ENCODE results near the gene ZCCHC2. TPM values are rescaled to one million over a fixed set of nuclear protein-coding genes. Genes with fewer than 3 reads are reported as not detected.

ZCCHC2 gene
- total RNA-seq, 1 donor from 2014 or later: 21.0 TPM

DNA sequence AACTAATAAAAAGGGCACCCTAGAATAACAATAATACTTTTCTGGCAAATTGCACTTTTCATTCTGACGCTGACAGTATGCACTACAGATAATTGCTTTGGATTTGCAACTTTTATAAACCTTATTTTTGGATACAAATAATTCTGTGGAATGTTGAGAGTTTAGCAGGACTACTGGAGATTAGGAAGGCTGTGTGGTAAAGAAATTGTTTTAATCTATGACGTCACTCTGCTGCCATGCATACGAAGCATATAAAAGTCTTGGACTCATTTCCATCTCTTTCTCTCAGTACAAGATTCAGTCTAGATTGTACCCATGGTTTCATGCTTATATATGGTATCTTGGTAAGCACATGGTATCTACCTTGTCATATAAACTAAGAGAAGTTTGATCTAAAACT lies 28.1 kb upstream of the ZCCHC2 start:
- Mint-ChIP-seq H3K36me3 (ENCODE audit: low read depth, unreplicated experiment) (no peaks in the 10 kb centered on the region), H3K4me1 (ENCODE audit: unreplicated experiment) (peaks cover 3% of the 10 kb centered on the region), H3K27me3 (ENCODE audit: unreplicated experiment) (no peaks in the 10 kb centered on the region), H3K4me3 (ENCODE audit: unreplicated experiment) (no peak overlapping the region), H3K27ac (ENCODE audit: unreplicated experiment) (no peak overlapping the region), H3K9me3 (ENCODE audit: unreplicated experiment) (no peaks in the 10 kb centered on the region)
- DNase-seq (ENCODE audit: low spot score): no peak
- TF ChIP-seq, protein P1, sequence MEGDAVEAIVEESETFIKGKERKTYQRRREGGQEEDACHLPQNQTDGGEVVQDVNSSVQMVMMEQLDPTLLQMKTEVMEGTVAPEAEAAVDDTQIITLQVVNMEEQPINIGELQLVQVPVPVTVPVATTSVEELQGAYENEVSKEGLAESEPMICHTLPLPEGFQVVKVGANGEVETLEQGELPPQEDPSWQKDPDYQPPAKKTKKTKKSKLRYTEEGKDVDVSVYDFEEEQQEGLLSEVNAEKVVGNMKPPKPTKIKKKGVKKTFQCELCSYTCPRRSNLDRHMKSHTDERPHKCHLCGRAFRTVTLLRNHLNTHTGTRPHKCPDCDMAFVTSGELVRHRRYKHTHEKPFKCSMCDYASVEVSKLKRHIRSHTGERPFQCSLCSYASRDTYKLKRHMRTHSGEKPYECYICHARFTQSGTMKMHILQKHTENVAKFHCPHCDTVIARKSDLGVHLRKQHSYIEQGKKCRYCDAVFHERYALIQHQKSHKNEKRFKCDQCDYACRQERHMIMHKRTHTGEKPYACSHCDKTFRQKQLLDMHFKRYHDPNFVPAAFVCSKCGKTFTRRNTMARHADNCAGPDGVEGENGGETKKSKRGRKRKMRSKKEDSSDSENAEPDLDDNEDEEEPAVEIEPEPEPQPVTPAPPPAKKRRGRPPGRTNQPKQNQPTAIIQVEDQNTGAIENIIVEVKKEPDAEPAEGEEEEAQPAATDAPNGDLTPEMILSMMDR (IDR thresholded peaks at IDR 0.05; ENCODE audit: unreplicated experiment): no peak

DNA sequence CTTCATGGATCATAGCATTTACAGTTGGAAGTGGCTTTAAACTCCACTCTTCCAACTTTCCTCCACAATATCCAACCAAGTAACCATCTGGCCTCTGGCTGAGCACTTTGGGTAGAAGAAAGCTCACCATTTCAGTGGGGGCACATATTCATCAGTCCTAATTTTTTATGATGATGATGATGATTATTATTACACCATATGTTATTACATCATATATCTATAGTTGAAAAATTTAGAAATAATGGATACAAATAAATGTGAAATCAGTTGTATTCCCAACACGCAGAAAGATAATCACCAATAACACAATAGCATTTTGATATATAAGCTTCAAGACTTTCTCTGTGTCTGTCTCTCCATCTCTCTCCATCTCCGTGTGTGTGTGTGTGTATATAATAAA lies 26.6 kb upstream of the ZCCHC2 start:
- Mint-ChIP-seq H3K4me3 (ENCODE audit: unreplicated experiment) (no peak overlapping the region), H3K36me3 (ENCODE audit: low read depth, unreplicated experiment) (no peaks in the 10 kb centered on the region), H3K9me3 (ENCODE audit: unreplicated experiment) (no peaks in the 10 kb centered on the region), H3K27ac (ENCODE audit: unreplicated experiment) (no peak overlapping the region), H3K4me1 (ENCODE audit: unreplicated experiment) (peaks cover 7% of the 10 kb centered on the region), H3K27me3 (ENCODE audit: unreplicated experiment) (no peaks in the 10 kb centered on the region)
- TF ChIP-seq, protein P1 (IDR thresholded peaks at IDR 0.05; ENCODE audit: unreplicated experiment): no peak
- DNase-seq (ENCODE audit: low spot score): no peak

DNA sequence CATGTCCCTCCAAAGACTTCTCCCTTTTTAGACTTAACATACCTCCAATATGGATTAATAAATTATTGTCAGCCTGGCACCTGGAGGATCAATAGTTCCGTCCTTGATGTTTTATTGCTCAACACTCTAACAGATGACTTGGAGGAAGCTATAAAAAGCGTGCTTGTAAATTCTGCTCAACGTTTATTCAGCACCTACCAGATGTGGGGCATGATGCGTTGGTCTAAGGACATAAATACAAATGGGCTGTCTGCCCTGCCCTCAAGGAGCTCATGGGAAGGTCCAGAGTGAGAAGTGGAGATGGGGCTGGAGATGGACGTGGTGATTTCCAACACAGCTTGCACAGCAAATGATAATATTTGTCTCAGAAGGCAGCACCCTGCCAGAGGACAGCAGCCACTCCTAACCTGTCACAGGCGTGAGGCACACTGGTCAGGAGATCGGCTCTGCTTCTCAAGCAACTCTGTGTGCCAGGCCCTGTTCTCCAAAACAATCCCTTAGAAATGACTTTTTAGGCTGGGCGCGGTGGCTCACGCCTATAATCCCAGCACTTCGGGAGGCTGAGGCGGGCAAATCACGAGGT lies 25.5 kb upstream of the ZCCHC2 start:
- Mint-ChIP-seq H3K4me1 (ENCODE audit: unreplicated experiment) (peaks cover 7% of the 10 kb centered on the region), H3K27ac (ENCODE audit: unreplicated experiment) (no peak overlapping the region)

DNA sequence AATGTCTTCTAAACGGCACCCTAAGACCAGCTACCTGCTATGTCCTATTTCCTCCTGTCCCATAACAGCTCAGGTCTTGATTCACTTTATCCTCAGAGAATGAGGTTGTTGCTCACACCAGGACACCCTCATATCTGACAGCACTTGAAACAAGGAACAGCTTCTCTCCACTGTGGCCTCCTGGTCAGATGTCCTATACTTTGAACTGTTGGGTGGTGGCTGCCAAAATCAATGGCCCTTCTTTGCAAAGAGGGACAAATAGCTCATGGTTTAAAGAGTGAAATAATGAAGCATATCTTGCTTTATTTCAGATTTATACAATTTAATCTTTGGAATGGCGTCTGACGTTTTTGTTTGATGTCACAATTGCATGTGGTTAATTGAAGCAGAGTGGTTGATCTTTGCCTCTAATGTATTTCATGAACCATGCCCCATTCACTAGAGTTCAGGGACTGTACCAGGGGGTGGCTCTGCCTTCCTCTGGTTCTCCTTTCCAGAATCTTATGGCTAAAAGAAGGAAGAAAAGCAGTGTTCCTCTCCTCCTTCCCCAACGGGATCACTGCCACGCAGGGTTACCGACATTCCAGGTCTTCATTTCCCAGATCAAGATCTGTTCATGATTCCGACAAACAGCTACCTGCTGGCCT lies 24.1 kb upstream of the ZCCHC2 start:
- H3K4me3 Mint-ChIP-seq (ENCODE audit: unreplicated experiment): no peak overlapping the region
- no peaks in the 10 kb centered on the region for H3K36me3 Mint-ChIP-seq (ENCODE audit: low read depth, unreplicated experiment)
- H3K27me3 Mint-ChIP-seq (ENCODE audit: unreplicated experiment): no peaks in the 10 kb centered on the region
- H3K27ac Mint-ChIP-seq (ENCODE audit: unreplicated experiment): no peak overlapping the region
- no peak for DNase-seq (ENCODE audit: low spot score)
- peaks cover 7% of the 10 kb centered on the region for H3K4me1 Mint-ChIP-seq (ENCODE audit: unreplicated experiment)
- no peaks in the 10 kb centered on the region for H3K9me3 Mint-ChIP-seq (ENCODE audit: unreplicated experiment)
- TF ChIP-seq, protein P1 (IDR thresholded peaks at IDR 0.05; ENCODE audit: unreplicated experiment): no peak

More for the DNA sequence above, 25.5 kb upstream of the ZCCHC2 start:
- TF ChIP-seq, protein P1 (IDR thresholded peaks at IDR 0.05; ENCODE audit: unreplicated experiment): no peak
- no peak for DNase-seq (ENCODE audit: low spot score)
- Mint-ChIP-seq H3K27me3 (ENCODE audit: unreplicated experiment) (no peaks in the 10 kb centered on the region), H3K4me3 (ENCODE audit: unreplicated experiment) (no peak overlapping the region), H3K36me3 (ENCODE audit: low read depth, unreplicated experiment) (no peaks in the 10 kb centered on the region), H3K9me3 (ENCODE audit: unreplicated experiment) (no peaks in the 10 kb centered on the region)

DNA sequence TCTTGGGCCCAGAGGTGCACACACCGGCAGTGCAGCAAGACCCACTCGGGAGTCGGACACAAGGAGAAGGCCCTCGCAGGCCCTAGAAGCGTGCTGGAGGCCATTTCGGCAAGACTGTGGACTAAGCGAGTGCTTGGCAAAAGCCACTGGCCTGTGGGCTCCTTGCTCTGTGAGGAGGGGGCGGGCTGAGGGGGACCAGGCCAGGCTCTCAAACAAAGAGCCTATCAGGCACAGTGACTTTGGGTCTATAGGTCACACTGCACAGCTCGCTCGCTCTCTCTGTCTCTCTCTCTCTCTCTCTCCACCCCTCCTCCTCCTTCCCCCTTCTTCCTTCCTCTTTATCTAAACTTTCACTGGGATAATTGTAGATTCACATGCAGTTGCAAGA lies 23.6 kb upstream of the ZCCHC2 start:
- Mint-ChIP-seq H3K36me3 (ENCODE audit: low read depth, unreplicated experiment) (no peaks in the 10 kb centered on the region), H3K9me3 (ENCODE audit: unreplicated experiment) (no peaks in the 10 kb centered on the region), H3K4me1 (ENCODE audit: unreplicated experiment) (peaks cover 7% of the 10 kb centered on the region), H3K4me3 (ENCODE audit: unreplicated experiment) (no peak overlapping the region), H3K27me3 (ENCODE audit: unreplicated experiment) (no peaks in the 10 kb centered on the region), H3K27ac (ENCODE audit: unreplicated experiment) (no peak overlapping the region)
- TF ChIP-seq, protein P1 (IDR thresholded peaks at IDR 0.05; ENCODE audit: unreplicated experiment): no peak
- no peak for DNase-seq (ENCODE audit: low spot score)

Measured in endothelial cell (in vitro differentiated cells).